Liver (tissue), 9 donors: Measurements from ENCODE around the gene CNOT4. TPM values are rescaled to one million over a fixed set of nuclear protein-coding genes. Genes with fewer than 3 reads are reported as not detected.

Experiments used
- DNase-seq: peaks from one replicate; pipeline ENCODE4 v3.0.0-alpha.2; 2017; ENCODE audit warnings: low spot score
- H3K27ac ChIP-seq, 2 donors: one replicate each; pipeline ENCODE4 v1.7.0; 2013; ENCODE audit warnings: inconsistent platforms in 2 of 2, low read length in 2 of 2, control low read depth in 1 of 2, low read depth in 1 of 2, mild to moderate bottlenecking in 1 of 2
- H3K27me3 ChIP-seq, 4 donors: one replicate each; pipeline versions ENCODE4 v1.6.1 to v1.7.0; 2013; ENCODE audit warnings: low read length in 3 of 4, inconsistent platforms in 1 of 4, mild to moderate bottlenecking in 1 of 4, moderate library complexity in 1 of 4; ENCODE audit not compliant: control insufficient read depth in 4 of 4, insufficient read depth in 4 of 4
- H3K36me3 ChIP-seq, 4 donors: one replicate each; pipeline versions ENCODE4 v1.6.1 to v1.7.0; 2013; ENCODE audit warnings: low read length in 3 of 4, mild to moderate bottlenecking in 3 of 4, low read depth in 1 of 4, moderate library complexity in 1 of 4; ENCODE audit not compliant: control insufficient read depth in 4 of 4, insufficient read depth in 3 of 4
- H3K4me1 ChIP-seq, 4 donors: one replicate each; pipeline versions ENCODE4 v1.6.1 to v1.7.0; 2013; ENCODE audit warnings: low read length in 3 of 4, mild to moderate bottlenecking in 3 of 4, moderate library complexity in 1 of 4; ENCODE audit not compliant: control insufficient read depth in 4 of 4, insufficient read depth in 4 of 4
- H3K4me3 ChIP-seq, 3 donors: one replicate each; pipeline versions ENCODE4 v1.6.1 to v1.7.0; 2013; ENCODE audit warnings: low read length in 3 of 3, control low read depth in 1 of 3, low read depth in 1 of 3, mild to moderate bottlenecking in 1 of 3
- H3K9ac ChIP-seq, 2 donors: one replicate each; pipeline ENCODE4 v1.7.0; 2013; ENCODE audit warnings: low read length in 2 of 2, mild to moderate bottlenecking in 2 of 2, moderate library complexity in 2 of 2, control low read depth in 1 of 2, low read depth in 1 of 2
- H3K9me3 ChIP-seq, 4 donors: one replicate each; pipeline versions ENCODE4 v1.6.1 to v1.7.0; 2013; ENCODE audit warnings: low read length in 3 of 4; ENCODE audit not compliant: control insufficient read depth in 4 of 4
- EGR1 ChIP-seq, 2 donors: IDR thresholded peaks; 2 replicates each; pipeline ENCODE4 v1.6.1; 2016 to 2018; ENCODE audit warnings: antibody characterized with exemption in 2 of 2, low read depth in 2 of 2
- FOXA1 ChIP-seq: IDR thresholded peaks from 2 replicates; pipeline ENCODE4 v1.6.1; 2016; ENCODE audit warnings: antibody characterized with exemption
- FOXA2 ChIP-seq: IDR thresholded peaks from 2 replicates; pipeline ENCODE4 v1.6.1; 2016; ENCODE audit warnings: antibody characterized with exemption
- HNF4A ChIP-seq, 2 donors: conservative IDR thresholded peaks; 2 replicates each; pipeline ENCODE4 v1.6.1; 2016; ENCODE audit warnings: antibody characterized with exemption in 2 of 2, mild to moderate bottlenecking in 2 of 2
- HNF4G ChIP-seq: IDR thresholded peaks from 2 replicates; pipeline ENCODE4 v1.6.1; 2016; ENCODE audit warnings: antibody characterized with exemption
- JUND ChIP-seq, 2 donors: IDR thresholded peaks; 2 replicates each; pipeline ENCODE4 v1.6.1; 2016; ENCODE audit warnings: antibody characterized with exemption in 2 of 2
- RAD21 ChIP-seq, 2 donors: IDR thresholded peaks; 2 replicates each; pipeline ENCODE4 v1.6.1; 2016; ENCODE audit warnings: antibody characterized with exemption in 2 of 2, mild to moderate bottlenecking in 2 of 2
- RXRA ChIP-seq, 2 donors: IDR thresholded peaks; 2 replicates each; pipeline ENCODE4 v1.6.1; 2017 to 2018; ENCODE audit warnings: antibody characterized with exemption in 2 of 2, mild to moderate bottlenecking in 1 of 2
- SP1 ChIP-seq: IDR thresholded peaks from 2 replicates; pipeline ENCODE4 v1.6.1; 2018; ENCODE audit warnings: antibody characterized with exemption, mild to moderate bottlenecking
- TAF1 ChIP-seq: conservative IDR thresholded peaks from 2 replicates; pipeline ENCODE4 v1.6.1; 2016; ENCODE audit warnings: antibody characterized with exemption, mild to moderate bottlenecking
- YY1 ChIP-seq: IDR thresholded peaks from 2 replicates; pipeline ENCODE4 v1.6.1; 2016; ENCODE audit warnings: antibody characterized with exemption, mild to moderate bottlenecking
- whole genome bisulfite sequencing: extraction: QIAGEN DNeasy Blood & Tissue Kit; methylation state at CpG from one replicate; pipeline ENCODE4 v1.1.7; 2013; 5-methylcytosine and 5-hydroxymethylcytosine counted together
- polyA plus RNA-seq, 2 donors: library from polyadenylated mRNA; stranded (reverse) in 1 of 2; unstranded in 1 of 2; fragments of 200-250 nt in 1 of 2; fragments of >200 nt in 1 of 2; fragmentation: Nextera tagmentation in 1 of 2; extraction: Ambion mirVana in 1 of 2; gene quantifications; one replicate each; pipeline versions ENCODE4 v1.2.1 to v1.2.3, GENCODE V29; 2013 to 2015
- total RNA-seq, 2 donors: library from RNA; depleted of rRNA; stranded (reverse); fragments of >200 nt; gene quantifications; one replicate each; pipeline ENCODE4 v1.2.3, GENCODE V29; 2014
- TF ChIP-seq, protein P1 (sequence below): IDR thresholded peaks from 2 replicates; pipeline ENCODE4 v1.6.1; 2016; ENCODE audit warnings: antibody characterized with exemption
- TF ChIP-seq, protein P2 (sequence below): IDR thresholded peaks from 2 replicates; pipeline ENCODE4 v1.6.1; 2016; ENCODE audit warnings: antibody characterized with exemption, mild to moderate bottlenecking
- TF ChIP-seq, protein P3 (sequence below): IDR thresholded peaks from 2 replicates; pipeline ENCODE4 v1.6.1; 2016; ENCODE audit warnings: antibody characterized with exemption
- TF ChIP-seq, protein P4 (sequence below): fragments of 150-350 bp; IDR thresholded peaks from 2 replicates; pipeline ENCODE4 v1.5.1; 2017; ENCODE audit warnings: improper control_type of control experiment, low read depth, low read length; ENCODE audit not compliant: missing input control
- donor health status: healthy.
- donor health status: healthy.
- donor health status: healthy.
- donor health status: healthy.
- donor health status: healthy.

Gene CNOT4
- total and polyA plus RNA-seq, 4 donors, result 3.7 to 11.1 (median 8.6) TPM

DNA sequence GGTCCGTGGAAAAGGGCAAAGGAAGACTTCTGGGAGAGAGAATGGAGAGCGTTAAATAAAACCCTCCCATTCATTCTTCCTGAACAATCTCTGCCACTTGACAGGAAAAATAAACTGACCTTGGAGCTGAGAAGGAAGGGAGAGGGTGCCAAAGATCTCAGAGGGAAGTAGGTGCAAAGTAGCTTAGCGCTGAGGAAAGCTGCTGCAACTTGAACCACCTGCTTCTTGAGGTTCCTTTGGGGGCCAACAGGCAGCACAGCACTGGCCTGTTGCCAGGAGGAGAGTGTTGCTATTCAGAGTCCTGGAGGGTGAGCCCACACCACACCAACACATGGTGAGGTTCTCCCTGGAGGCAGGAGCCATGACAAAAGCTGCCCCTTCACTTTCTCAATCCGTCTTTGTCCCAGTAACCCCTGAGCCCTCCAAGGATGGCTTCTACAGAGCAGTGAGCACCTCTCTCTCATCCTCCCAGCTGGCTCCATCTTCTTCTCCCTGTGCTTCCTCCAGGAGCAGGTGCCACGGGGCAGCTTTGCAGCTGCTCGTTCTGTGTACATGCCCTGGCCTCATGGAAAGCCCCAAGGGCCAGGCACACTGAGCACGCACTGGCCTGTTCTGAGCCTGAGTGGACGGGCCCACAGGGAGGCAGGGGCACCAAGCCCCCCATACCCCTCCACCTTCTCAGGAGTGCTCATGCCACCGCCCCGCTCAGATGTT is 174.9 kb downstream of the CNOT4 start:
- no peak for DNase-seq
- 67% methylated on average over 10 of the region's 10 CpGs for WGBS
- TF ChIP-seq FOXA2, result no peak
- TF ChIP-seq, protein P1, sequence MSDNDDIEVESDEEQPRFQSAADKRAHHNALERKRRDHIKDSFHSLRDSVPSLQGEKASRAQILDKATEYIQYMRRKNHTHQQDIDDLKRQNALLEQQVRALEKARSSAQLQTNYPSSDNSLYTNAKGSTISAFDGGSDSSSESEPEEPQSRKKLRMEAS, result no peak
- TF ChIP-seq TAF1, result no peak
- TF ChIP-seq EGR1 (IDR thresholded peaks at IDR 0.05; ENCODE audit: low read depth in 2 of 2), result no peak
- TF ChIP-seq RXRA (IDR thresholded peaks at IDR 0.05), result no peak
- TF ChIP-seq, protein P2, sequence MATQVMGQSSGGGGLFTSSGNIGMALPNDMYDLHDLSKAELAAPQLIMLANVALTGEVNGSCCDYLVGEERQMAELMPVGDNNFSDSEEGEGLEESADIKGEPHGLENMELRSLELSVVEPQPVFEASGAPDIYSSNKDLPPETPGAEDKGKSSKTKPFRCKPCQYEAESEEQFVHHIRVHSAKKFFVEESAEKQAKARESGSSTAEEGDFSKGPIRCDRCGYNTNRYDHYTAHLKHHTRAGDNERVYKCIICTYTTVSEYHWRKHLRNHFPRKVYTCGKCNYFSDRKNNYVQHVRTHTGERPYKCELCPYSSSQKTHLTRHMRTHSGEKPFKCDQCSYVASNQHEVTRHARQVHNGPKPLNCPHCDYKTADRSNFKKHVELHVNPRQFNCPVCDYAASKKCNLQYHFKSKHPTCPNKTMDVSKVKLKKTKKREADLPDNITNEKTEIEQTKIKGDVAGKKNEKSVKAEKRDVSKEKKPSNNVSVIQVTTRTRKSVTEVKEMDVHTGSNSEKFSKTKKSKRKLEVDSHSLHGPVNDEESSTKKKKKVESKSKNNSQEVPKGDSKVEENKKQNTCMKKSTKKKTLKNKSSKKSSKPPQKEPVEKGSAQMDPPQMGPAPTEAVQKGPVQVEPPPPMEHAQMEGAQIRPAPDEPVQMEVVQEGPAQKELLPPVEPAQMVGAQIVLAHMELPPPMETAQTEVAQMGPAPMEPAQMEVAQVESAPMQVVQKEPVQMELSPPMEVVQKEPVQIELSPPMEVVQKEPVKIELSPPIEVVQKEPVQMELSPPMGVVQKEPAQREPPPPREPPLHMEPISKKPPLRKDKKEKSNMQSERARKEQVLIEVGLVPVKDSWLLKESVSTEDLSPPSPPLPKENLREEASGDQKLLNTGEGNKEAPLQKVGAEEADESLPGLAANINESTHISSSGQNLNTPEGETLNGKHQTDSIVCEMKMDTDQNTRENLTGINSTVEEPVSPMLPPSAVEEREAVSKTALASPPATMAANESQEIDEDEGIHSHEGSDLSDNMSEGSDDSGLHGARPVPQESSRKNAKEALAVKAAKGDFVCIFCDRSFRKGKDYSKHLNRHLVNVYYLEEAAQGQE, result no peak
- TF ChIP-seq, protein P3, sequence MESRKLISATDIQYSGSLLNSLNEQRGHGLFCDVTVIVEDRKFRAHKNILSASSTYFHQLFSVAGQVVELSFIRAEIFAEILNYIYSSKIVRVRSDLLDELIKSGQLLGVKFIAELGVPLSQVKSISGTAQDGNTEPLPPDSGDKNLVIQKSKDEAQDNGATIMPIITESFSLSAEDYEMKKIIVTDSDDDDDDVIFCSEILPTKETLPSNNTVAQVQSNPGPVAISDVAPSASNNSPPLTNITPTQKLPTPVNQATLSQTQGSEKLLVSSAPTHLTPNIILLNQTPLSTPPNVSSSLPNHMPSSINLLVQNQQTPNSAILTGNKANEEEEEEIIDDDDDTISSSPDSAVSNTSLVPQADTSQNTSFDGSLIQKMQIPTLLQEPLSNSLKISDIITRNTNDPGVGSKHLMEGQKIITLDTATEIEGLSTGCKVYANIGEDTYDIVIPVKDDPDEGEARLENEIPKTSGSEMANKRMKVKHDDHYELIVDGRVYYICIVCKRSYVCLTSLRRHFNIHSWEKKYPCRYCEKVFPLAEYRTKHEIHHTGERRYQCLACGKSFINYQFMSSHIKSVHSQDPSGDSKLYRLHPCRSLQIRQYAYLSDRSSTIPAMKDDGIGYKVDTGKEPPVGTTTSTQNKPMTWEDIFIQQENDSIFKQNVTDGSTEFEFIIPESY, result no peak
- TF ChIP-seq RAD21 (IDR thresholded peaks at IDR 0.05), result no peak
- TF ChIP-seq, protein P4, sequence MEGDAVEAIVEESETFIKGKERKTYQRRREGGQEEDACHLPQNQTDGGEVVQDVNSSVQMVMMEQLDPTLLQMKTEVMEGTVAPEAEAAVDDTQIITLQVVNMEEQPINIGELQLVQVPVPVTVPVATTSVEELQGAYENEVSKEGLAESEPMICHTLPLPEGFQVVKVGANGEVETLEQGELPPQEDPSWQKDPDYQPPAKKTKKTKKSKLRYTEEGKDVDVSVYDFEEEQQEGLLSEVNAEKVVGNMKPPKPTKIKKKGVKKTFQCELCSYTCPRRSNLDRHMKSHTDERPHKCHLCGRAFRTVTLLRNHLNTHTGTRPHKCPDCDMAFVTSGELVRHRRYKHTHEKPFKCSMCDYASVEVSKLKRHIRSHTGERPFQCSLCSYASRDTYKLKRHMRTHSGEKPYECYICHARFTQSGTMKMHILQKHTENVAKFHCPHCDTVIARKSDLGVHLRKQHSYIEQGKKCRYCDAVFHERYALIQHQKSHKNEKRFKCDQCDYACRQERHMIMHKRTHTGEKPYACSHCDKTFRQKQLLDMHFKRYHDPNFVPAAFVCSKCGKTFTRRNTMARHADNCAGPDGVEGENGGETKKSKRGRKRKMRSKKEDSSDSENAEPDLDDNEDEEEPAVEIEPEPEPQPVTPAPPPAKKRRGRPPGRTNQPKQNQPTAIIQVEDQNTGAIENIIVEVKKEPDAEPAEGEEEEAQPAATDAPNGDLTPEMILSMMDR, result no peak
- no peak for TF ChIP-seq SP1
- no peak for TF ChIP-seq FOXA1
- no peak for TF ChIP-seq JUND (IDR thresholded peaks at IDR 0.05)
- TF ChIP-seq HNF4A (conservative IDR thresholded peaks at IDR 0.05), result no peak
- TF ChIP-seq YY1, result no peak

DNA sequence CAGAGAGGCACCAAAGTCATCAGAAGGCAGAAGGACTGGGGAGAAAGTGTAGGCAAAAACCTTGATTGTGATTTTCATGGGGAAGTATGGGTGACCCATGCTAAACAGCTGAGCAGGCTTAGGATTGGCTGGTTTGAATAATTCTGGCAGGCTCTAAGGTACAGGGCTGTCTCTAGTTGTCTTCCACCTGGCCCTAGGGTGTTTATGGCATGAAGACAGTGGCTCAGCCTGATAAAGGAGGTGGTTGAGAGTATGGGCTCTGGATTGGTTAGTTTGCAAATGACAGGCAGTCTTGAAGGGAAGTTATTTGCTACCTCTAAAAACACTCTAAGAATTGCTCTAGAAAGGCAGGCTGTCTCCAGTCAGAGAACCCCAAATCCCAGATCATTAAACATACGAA is 176.0 kb downstream of the CNOT4 start:
- no peak overlapping the region for H3K9ac ChIP-seq
- no peaks in the 10 kb centered on the region for H3K4me1 ChIP-seq

More for the DNA sequence above, 174.9 kb downstream of the CNOT4 start:
- H3K9me3 ChIP-seq, result no peaks in the 10 kb centered on the region
- no peak overlapping the region for H3K9ac ChIP-seq
- no peak overlapping the region for H3K27ac ChIP-seq
- H3K36me3 ChIP-seq, result no peaks in the 10 kb centered on the region
- H3K4me3 ChIP-seq, result no peak overlapping the region
- no peaks in the 10 kb centered on the region for H3K4me1 ChIP-seq
- no peaks in the 10 kb centered on the region for H3K27me3 ChIP-seq

More for the DNA sequence above, 176.0 kb downstream of the CNOT4 start:
- WGBS, result 92% methylated on average over 1 of the region's 1 CpG
- no peaks in the 10 kb centered on the region for H3K9me3 ChIP-seq
- TF ChIP-seq HNF4G (no peak), RXRA (IDR thresholded peaks at IDR 0.05) (no peak)
- H3K36me3 ChIP-seq, result no peaks in the 10 kb centered on the region
- DNase-seq, result no peak
- no peak overlapping the region for H3K27ac ChIP-seq
- H3K27me3 ChIP-seq, result no peaks in the 10 kb centered on the region
- H3K4me3 ChIP-seq, result no peak overlapping the region
